Fibroblast of pulmonary artery (primary cell): ENCODE results near the gene SPCS2.
"Not testable (repeated sequence)": the region's sequence is repeated elsewhere in the genome, so short reads cannot be mapped to it uniquely, and the experiment has no call there.

ENCODE experiments used
- DNase-seq: peaks from one replicate; pipeline ENCODE4 v3.0.0-alpha.2; 2010; ENCODE audit warnings: low read depth
- H3K4me3 ChIP-seq: replicated peaks from 2 replicates; pipeline ENCODE4 v1.5.1; 2011; ENCODE audit warnings: low read depth, mild to moderate bottlenecking, control low read depth, low read length, moderate library complexity
- CTCF ChIP-seq: IDR thresholded peaks from 2 replicates; pipeline ENCODE4 v1.5.1; 2011; ENCODE audit warnings: mild to moderate bottlenecking, control low read depth, low read length, inconsistent platforms; ENCODE audit errors: missing control alignments

The SPCS2 gene

DNA sequence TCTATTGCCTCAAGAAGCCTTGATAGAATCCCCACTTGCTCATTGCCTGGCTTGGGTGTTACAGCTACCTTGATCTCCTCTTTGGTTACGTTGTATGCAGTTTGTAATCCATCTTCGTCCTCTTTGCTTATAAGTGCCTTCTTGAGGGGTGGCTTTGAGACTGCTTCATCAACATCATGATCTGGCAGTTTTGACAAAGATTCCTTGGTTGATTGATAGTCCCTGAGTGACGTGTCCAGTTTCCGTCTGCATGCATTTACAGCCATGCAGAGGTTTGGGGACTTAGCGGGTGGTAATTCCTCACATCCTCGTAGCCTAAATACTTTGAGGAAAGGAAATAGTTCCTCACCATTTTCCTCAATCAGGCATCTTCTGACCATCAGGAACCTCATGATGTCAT lies 62.8 kb downstream of the SPCS2 start:
- no peak overlapping the region for H3K4me3 ChIP-seq
- DNase-seq = no peak
- TF ChIP-seq CTCF = no peak

DNA sequence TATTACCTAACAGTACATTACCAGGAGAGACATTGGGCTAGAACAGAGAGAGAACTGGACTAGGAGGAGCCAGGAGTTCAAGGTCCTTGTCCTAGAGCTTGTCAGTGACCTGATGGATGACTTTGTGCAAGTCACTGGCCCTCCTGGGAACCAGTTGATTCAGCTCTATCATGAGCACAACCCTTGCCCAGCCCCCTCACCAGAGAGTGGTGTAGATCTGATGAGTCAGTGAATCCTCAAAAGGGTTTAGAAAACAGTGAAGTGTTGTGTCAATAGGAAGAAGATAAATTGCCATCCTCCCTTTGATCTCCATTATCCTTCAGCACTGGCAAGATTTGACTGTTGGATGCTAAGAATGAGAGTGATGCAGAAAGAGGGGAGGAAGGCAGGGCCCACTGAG lies 64.0 kb downstream of the SPCS2 start:
- no peak for DNase-seq
- H3K4me3 ChIP-seq = no peak overlapping the region
- TF ChIP-seq CTCF = no peak

DNA sequence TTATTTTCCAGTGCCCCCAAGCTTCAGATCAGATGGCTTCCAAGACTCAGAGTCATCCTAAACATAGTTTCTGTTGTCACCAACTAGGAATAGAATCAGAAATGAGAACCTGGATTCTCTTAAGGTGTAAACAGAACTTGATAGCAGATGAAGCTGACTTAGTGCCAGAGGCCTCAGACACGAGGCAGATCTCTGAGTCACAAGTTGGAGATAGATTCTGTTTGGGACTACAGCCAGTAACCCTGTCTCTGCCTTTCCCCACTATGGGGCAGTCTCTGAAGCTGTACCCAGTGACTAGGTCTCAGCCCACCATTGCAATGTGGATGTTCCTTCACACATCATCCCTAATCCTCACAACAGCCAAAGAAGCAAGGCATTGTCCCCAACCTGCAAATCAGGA lies 65.1 kb downstream of the SPCS2 start:
- peak; percentile 38 for TF ChIP-seq CTCF
- peak; percentile 75 for DNase-seq
- H3K4me3 ChIP-seq = no peak overlapping the region

- not testable (repeated sequence) for DNase-seq, H3K4me3 ChIP-seq
These were observed 70.1 kb downstream of the SPCS2 start for GRCh38 chr11:75019200-75019599.

- not testable (repeated sequence) for H3K4me3 ChIP-seq, DNase-seq
These were observed 71.3 kb downstream of the SPCS2 start for GRCh38 chr11:75020328-75020727.

DNA sequence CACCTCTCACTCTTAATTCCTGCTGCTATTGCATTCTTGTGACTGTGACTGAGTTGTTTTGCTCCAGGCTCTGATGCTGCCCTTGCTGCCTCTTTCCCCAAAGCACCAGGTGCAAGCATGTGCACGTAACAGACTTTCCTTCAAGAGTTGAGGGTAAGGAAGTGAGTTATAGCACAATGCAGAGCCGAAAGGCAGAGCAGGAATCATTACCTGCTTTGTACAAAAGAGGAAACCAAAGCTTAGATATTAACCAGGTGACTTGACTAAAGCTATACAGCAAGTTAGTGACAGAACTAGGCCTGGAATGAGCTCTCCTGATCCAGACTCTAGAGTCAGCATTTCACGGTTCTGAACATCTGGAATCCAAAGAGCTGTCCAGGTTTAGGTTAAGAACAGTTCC lies 73.2 kb downstream of the SPCS2 start:
- DNase-seq = no peak
- TF ChIP-seq CTCF = no peak
- H3K4me3 ChIP-seq = no peak overlapping the region

DNA sequence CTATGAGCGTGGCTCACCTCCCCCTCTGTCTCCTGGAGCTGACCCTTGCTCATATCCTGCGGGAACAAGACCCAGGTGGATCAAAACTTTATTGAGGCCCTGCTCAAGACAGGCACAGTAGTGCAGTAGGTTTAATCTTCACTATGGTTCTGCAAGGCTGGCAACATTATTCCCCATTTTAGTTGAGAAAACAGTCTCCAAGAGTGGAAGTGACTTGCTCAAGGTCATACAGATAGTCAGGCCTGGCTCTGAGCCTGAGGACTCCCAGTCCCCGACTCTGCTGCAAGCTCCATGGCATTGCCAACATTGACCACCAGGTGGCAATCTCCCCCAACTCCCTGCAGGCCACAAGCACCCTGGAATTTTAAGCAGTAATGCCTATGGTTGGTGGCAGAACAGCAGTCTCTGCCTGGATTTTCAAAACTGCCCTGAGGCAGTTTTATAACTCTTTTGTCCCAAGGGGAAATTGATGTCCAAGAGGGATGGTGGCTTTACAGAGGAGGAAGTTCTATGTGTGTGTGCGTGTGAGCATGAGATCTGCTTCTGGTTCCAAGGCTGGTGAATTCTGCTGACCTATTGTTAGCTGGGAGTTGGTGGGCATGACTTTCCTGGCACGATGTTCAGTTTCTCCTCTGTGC lies 73.8 kb downstream of the SPCS2 start:
- TF ChIP-seq CTCF = no peak
- DNase-seq = peak; percentile 92
- no peak overlapping the region for H3K4me3 ChIP-seq

DNA sequence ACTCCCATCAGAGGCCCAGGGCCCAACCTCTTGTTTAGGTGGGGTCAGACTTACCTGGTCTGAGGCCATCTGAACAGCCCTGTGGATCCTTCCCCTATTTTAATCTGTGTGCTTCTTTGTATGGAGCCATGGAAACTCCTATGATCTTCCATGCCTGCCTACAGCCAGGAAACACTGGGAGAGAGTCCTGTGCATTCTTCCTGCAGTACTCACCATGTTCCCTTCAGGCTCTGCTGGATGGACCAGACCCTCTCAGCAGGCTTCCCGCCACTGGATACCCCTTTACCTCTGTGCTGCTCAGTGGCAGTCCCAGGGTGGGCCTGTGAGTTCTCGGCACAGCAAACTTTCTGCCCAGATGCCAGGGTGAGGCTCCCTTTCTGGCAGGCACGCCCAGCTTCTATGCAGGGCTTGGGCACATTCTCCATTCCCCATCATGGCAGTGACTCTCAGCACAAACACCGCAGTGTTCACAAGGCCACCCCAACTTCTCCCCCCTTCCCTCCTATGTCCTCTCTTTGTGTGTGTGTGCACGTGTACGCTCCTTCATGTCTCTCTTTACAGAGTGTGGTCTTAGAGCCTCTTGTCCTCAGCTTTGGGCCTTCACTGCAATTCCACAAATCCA lies 74.5 kb downstream of the SPCS2 start:
- DNase-seq = no peak
- H3K4me3 ChIP-seq = no peak overlapping the region
- TF ChIP-seq CTCF = no peak
